ENCODE measurements around the gene NOC2L. TPM values are rescaled to one million over a fixed set of nuclear protein-coding genes. Genes with fewer than 3 reads are reported as not detected.

NOC2L gene
- total RNA-seq, 2 experiments from 2014 or later, result 50.2 to 52.0 TPM

DNA sequence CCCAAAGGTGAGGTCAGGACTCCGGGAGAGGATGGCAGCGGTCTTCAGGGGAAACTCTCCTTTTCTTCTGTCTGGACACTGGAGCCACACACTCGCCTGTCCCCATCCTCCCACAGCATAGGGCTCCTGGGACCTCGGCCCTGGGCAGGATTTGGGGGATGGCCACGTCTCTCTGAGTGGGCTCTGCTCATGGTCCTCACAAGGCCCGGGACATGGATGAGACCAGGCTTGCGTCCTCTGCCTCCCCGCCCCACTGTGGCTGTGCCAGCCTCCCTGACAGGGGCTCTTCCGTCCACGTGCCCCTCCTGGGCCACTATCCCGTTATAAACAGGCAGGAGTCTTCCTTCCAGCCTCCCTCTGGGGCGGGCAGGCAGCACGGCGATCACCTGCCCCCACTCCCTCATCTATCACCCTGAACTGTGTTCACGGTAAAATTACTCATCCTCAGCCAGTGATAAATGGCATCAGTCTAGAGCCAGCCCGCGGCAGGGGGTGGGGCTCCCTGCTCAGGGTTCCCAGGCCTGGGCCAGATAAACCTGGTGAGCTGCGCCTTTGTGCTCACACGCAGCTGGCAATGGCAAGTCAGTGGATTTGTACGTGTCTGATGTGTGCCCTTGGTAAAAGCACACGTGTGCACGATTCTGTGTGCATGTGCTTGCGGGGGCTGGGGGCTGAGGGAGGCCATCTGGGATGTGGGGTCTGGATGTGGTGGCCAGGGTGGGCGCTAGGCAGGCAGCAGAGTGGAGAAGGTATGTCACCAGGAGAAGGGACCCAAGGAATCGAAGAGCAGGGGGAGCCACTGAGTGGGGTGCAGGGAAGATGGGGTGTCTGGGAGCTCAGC lies 48.0 kb downstream of the NOC2L start:
- TF ChIP-seq, protein P1, sequence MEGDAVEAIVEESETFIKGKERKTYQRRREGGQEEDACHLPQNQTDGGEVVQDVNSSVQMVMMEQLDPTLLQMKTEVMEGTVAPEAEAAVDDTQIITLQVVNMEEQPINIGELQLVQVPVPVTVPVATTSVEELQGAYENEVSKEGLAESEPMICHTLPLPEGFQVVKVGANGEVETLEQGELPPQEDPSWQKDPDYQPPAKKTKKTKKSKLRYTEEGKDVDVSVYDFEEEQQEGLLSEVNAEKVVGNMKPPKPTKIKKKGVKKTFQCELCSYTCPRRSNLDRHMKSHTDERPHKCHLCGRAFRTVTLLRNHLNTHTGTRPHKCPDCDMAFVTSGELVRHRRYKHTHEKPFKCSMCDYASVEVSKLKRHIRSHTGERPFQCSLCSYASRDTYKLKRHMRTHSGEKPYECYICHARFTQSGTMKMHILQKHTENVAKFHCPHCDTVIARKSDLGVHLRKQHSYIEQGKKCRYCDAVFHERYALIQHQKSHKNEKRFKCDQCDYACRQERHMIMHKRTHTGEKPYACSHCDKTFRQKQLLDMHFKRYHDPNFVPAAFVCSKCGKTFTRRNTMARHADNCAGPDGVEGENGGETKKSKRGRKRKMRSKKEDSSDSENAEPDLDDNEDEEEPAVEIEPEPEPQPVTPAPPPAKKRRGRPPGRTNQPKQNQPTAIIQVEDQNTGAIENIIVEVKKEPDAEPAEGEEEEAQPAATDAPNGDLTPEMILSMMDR (IDR thresholded peaks at IDR 0.05), result no peak
- ATAC-seq (ENCODE audit: poor library complexity), result no peak
- Histone ChIP-seq H3K4me1 (ENCODE audit: insufficient read depth, low read length) (peaks cover 4% of the 10 kb centered on the region), H3K36me3 (ENCODE audit: insufficient read depth, low read length) (no peaks in the 10 kb centered on the region), H3K4me3 (ENCODE audit: low read length) (no peak overlapping the region), H3K27me3 (ENCODE audit: control insufficient read depth in 1 of 2, insufficient read depth in 2 of 2, low read length in 2 of 2) (peaks cover 19 to 37% of the 10 kb centered on the region in 2 experiments), H3K9me3 (ENCODE audit: control insufficient read depth in 1 of 2, insufficient read depth in 1 of 2, low read length in 2 of 2) (peaks cover 0 to 5% of the 10 kb centered on the region in 2 experiments), H3K27ac (ENCODE audit: low read depth in 1 of 2, low read length in 2 of 2) (no peak overlapping the region)
- H3K9me3 Mint-ChIP-seq, result no peaks in the 10 kb centered on the region
- H3K36me3 Mint-ChIP-seq (ENCODE audit: low read depth), result no peaks in the 10 kb centered on the region
- ChIA-PET CTCF (no interaction called here), POLR2A (no interaction called here)
- no peak overlapping the region for H3K27ac Mint-ChIP-seq
- intact Hi-C loops (cut with DNase I, micrococcal nuclease), result no loop called here
- DNase-seq, result peak in 1 of 14 experiments; percentile 24
- no peak overlapping the region for H3K4me3 Mint-ChIP-seq
- peaks cover 43% of the 10 kb centered on the region for H3K27me3 Mint-ChIP-seq
- H3K4me1 Mint-ChIP-seq (ENCODE audit: low read depth), result peaks cover 8% of the 10 kb centered on the region

- CTCF ChIA-PET, result no interaction called here
Observed at GRCh38 chr1:910311-910880, 48.7 kb downstream of the NOC2L start.

DNA sequence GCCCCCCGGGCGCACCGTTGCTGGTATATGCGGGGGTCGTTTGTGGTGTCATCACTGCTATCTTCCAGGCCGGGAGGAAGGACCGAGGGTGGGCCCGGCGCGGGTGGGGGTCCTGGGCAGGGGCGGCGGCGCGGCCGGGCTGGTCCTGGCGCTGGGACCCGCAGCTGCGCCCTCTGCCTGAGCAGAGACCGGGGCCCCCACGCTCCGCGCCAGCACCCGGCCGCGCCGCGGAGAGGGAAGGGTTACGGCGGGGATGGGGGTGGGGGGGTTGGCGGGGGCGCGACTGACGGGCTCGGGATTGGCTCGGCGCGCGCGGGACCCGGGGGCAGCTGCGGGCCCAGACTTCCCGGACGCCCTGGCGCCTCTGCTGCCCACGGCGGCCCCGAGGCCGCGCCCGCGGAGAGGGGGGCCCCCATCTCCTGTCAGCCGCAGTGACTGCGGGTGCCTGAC lies 49.2 kb downstream of the NOC2L start:
- peak in 1 of 14 experiments; percentile 19 for DNase-seq
- Mint-ChIP-seq H3K4me3 (no peak overlapping the region), H3K27me3 (peaks cover 54% of the 10 kb centered on the region), H3K4me1 (ENCODE audit: low read depth) (peaks cover 14% of the 10 kb centered on the region), H3K36me3 (ENCODE audit: low read depth) (no peaks in the 10 kb centered on the region), H3K27ac (no peak overlapping the region), H3K9me3 (no peaks in the 10 kb centered on the region)
- peaks cover 13% of the 10 kb centered on the region for H3K4me1 ChIP-seq (ENCODE audit: insufficient read depth, low read length)
- no peaks in the 10 kb centered on the region for H3K36me3 ChIP-seq (ENCODE audit: insufficient read depth, low read length)
- H3K9me3 ChIP-seq (ENCODE audit: control insufficient read depth in 1 of 2, insufficient read depth in 1 of 2, low read length in 2 of 2), result peaks cover 0 to 15% of the 10 kb centered on the region in 2 experiments
- no peak for ATAC-seq (ENCODE audit: poor library complexity)
- no peak overlapping the region for H3K4me3 ChIP-seq (ENCODE audit: low read length)
- peaks cover 30 to 48% of the 10 kb centered on the region in 2 experiments for H3K27me3 ChIP-seq (ENCODE audit: control insufficient read depth in 1 of 2, insufficient read depth in 2 of 2, low read length in 2 of 2)
- intact Hi-C loops (cut with DNase I, micrococcal nuclease), result loop anchor here in 1 of 2 experiments (5.0 to 10.0 kb wide), 2 partner anchors 47 to 155 kb away; partner anchors contain the start of gene NOC2L
- ChIA-PET CTCF (no interaction called here), POLR2A (no interaction called here)
- TF ChIP-seq, protein P1 (IDR thresholded peaks at IDR 0.05), result no peak
- no peak overlapping the region for H3K27ac ChIP-seq (ENCODE audit: low read depth in 1 of 2, low read length in 2 of 2)

More at GRCh38 chr1:910311-910880, 48.7 kb downstream of the NOC2L start:
- ATAC-seq (ENCODE audit: poor library complexity) (no peak), DNase-seq (peak in 2 of 14 experiments; percentile 0 to 30)
- TF ChIP-seq, protein P1 (IDR thresholded peaks at IDR 0.05), result no peak
- Mint-ChIP-seq H3K9me3 (no peaks in the 10 kb centered on the region), H3K36me3 (ENCODE audit: low read depth) (no peaks in the 10 kb centered on the region), H3K27ac (no peak overlapping the region), H3K4me3 (no peak overlapping the region), H3K27me3 (peaks cover 49% of the 10 kb centered on the region), H3K4me1 (ENCODE audit: low read depth) (peaks cover 10% of the 10 kb centered on the region)
- H3K4me3 ChIP-seq (ENCODE audit: low read length), result no peak overlapping the region
- peaks cover 0 to 10% of the 10 kb centered on the region in 2 experiments for H3K9me3 ChIP-seq (ENCODE audit: control insufficient read depth in 1 of 2, insufficient read depth in 1 of 2, low read length in 2 of 2)
- H3K4me1 ChIP-seq (ENCODE audit: insufficient read depth, low read length), result peaks cover 8% of the 10 kb centered on the region
- H3K27ac ChIP-seq (ENCODE audit: low read depth in 1 of 2, low read length in 2 of 2), result no peak overlapping the region
- intact Hi-C loops (cut with DNase I, micrococcal nuclease), result no loop called here
- H3K27me3 ChIP-seq (ENCODE audit: control insufficient read depth in 1 of 2, insufficient read depth in 2 of 2, low read length in 2 of 2), result peaks cover 26 to 44% of the 10 kb centered on the region in 2 experiments
- POLR2A ChIA-PET, result no interaction called here
- no peaks in the 10 kb centered on the region for H3K36me3 ChIP-seq (ENCODE audit: insufficient read depth, low read length)
